Fibroblast of the aortic adventitia (primary cell): ENCODE data around the gene ZNF10. TPM values are rescaled to one million over a fixed set of nuclear protein-coding genes. Genes with fewer than 3 reads are reported as not detected.

ENCODE experiments used
- DNase-seq: peaks from one replicate; pipeline ENCODE4 v3.0.0-alpha.2; 2010; ENCODE audit warnings: low read depth
- H3K4me3 ChIP-seq: 2 replicates; pipeline ENCODE4 v1.5.1; 2011; ENCODE audit warnings: low read depth, mild to moderate bottlenecking, control low read depth, low read length, moderate library complexity
- total RNA-seq: library from RNA; depleted of rRNA; stranded (reverse); fragments of >200 nt; gene quantifications from 2 replicates; pipeline ENCODE4 v1.2.3, GENCODE V29; 2012; ENCODE audit warnings: low replicate concordance
- TF ChIP-seq, protein P1 (sequence below): IDR thresholded peaks from 2 replicates; pipeline ENCODE4 v1.5.1; 2011; ENCODE audit warnings: mild to moderate bottlenecking, low read length, control low read depth, inconsistent platforms; ENCODE audit not compliant: insufficient read depth

The ZNF10 gene
- total RNA-seq, 1 donor: 9.5 TPM

DNA sequence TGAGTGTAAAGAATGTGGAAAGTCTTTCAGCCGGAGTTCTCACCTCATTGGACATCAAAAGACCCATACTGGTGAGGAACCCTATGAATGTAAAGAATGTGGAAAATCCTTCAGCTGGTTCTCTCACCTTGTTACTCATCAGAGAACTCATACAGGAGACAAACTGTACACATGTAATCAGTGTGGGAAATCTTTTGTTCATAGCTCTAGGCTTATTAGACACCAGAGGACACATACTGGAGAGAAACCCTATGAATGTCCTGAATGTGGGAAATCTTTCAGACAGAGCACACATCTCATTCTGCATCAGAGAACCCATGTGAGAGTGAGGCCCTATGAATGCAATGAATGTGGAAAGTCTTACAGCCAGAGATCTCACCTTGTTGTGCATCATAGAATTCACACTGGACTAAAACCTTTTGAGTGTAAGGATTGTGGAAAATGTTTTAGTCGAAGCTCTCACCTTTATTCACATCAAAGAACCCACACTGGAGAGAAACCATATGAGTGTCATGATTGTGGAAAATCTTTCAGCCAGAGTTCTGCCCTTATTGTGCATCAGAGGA is 25.8 kb downstream of the ZNF10 start:
- no peak overlapping the region for H3K4me3 ChIP-seq
- no peak for DNase-seq
- TF ChIP-seq, protein P1, sequence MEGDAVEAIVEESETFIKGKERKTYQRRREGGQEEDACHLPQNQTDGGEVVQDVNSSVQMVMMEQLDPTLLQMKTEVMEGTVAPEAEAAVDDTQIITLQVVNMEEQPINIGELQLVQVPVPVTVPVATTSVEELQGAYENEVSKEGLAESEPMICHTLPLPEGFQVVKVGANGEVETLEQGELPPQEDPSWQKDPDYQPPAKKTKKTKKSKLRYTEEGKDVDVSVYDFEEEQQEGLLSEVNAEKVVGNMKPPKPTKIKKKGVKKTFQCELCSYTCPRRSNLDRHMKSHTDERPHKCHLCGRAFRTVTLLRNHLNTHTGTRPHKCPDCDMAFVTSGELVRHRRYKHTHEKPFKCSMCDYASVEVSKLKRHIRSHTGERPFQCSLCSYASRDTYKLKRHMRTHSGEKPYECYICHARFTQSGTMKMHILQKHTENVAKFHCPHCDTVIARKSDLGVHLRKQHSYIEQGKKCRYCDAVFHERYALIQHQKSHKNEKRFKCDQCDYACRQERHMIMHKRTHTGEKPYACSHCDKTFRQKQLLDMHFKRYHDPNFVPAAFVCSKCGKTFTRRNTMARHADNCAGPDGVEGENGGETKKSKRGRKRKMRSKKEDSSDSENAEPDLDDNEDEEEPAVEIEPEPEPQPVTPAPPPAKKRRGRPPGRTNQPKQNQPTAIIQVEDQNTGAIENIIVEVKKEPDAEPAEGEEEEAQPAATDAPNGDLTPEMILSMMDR: no peak

DNA sequence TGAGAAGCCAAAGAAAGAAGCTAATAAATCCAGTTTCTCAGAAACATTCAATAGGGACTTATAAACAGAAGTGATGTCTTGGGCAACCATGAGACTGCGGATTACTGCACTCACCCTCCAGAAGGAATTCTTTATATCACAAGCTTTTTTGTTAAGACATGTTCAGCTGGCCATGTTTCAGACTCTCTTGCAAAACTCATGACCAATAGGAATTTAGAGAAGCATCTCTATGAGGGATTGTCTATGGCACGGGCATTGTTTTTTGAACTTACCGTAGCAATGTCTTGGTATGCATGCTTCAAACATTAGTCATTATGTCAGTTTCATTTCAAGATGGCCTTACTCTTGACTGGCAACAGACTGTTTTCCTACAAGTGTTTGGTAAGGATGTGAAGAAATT is 35.3 kb downstream of the ZNF10 start:
- TF ChIP-seq, protein P1: no peak
- H3K4me3 ChIP-seq: no peak overlapping the region
- no peak for DNase-seq

DNA sequence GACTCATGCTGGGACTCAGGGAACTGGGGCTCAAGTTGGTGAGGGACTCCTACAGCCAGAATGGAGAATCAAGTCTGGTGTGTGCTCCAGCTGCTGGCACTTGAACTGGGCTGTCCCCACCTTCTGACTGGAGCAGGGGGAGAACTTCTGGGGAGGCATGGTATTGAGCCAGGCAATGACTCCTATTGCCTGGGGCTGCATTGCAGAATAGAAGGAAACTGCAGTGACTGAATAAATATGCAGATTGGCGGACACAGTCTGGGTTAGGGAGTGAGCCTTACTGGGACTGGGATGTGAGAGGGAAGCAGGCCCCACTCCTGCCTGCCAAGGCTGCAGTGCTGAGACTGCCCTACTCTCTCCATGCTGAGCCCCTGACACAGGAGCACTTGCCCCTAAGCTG is 42.1 kb downstream of the ZNF10 start:
- no peak overlapping the region for H3K4me3 ChIP-seq
- DNase-seq: no peak
- TF ChIP-seq, protein P1: no peak

DNA sequence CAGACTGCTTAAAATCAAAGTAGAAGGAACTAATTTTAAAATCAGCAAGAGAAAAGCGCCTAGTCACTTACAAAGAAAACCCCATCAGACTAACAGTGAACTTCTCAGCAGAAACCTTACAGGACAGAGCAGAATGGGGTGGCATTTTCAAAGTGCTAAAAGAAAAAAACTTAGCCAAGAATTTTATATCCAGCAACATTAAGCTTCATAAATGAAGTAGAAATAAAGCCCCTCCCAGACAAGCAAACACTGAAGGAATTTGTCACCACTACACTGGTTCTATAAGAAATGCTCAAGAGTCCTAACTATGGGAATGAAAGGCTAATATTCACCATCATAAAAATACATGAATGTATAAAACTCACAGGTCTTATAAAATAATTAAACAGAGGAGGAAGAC is 44.5 kb downstream of the ZNF10 start:
- H3K4me3 ChIP-seq: no peak overlapping the region
- DNase-seq: no peak
- TF ChIP-seq, protein P1: no peak

DNA sequence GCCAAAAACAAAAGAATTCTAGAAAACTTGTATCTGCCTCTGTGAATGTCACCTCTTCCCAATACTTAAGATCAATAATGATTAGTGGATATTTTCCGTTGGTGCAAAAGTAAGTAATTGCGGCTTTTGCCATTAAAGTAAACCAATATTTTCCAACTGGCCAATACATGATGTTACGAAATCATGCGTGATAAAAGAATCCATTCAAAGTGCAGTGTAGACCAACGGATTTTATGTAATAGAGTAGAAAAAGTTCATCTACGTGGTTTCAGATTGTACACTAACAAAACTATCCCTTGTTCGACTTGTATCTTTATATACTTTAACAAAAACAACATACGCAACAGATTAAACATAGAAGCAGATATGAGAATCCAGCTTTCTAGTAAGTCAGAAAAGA is 50.2 kb downstream of the ZNF10 start:
- no peak overlapping the region for H3K4me3 ChIP-seq
- no peak for DNase-seq
- TF ChIP-seq, protein P1: no peak

DNA sequence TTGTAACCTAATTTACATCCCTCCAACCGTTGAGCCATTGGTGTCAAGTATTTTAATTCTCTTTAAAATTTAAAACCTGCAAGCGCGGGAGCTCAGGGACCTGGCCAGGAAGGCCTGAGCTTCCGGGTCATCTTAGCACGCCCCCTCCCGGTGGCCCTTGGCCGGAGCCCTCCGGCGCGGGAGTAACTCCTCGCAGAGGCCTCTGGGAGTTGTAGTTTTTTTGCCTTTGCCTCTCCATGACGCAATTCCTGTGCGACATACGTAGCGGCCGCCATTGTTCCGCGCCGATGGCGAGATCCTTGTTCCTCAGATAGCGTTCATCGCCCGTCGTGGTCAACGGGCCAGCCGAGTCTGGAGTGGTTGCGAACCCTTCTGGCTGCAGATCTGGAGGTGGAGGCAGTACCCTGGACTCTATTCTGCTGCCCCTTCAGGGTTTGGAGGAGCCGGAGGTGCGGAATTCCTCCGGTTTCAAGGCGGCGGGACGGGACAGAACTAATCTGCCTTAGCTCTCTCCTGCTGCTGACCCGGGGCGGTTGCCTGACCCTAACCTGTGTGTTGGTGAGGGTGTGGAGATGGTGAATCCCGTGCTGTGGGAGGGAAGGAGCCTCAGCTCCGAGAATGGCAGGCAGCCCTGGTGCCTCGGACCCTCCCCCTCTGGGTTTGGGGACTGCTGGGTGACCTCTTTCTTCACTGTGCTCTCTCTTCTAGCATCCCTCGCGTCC is 51.0 kb downstream of the ZNF10 start, which contains the start of gene ZNF268:
Gene ZNF268 (plus strand): TSS at position 258 of the 722 bp plus-strand sequence. CDS start 503 bp downstream, outside the sequence.
- peak; percentile 94 for DNase-seq
- TF ChIP-seq, protein P1: peak; percentile 84
- peak within 1 kb of the TSS; percentile 99 for H3K4me3 ChIP-seq
